Measurements from ENCODE around the gene SERPINA9. TPM values are rescaled to one million over a fixed set of nuclear protein-coding genes. Genes with fewer than 3 reads are reported as not detected.

Gene SERPINA9
- total and polyA plus RNA-seq, 2 experiments from 2014 or later = 0.31 TPM; not detected in 1

GRCh38 chr14:94427016-94427613 is 48.9 kb downstream of the SERPINA9 start:
- Histone ChIP-seq H3K27me3 (replicated peaks; ENCODE audit: insufficient read depth) (peaks cover 9% of the 10 kb centered on the region; the same call in 1 of the 2 replicates), H3F3A (ENCODE audit: insufficient read depth) (no peaks in the 10 kb centered on the region), H3K4me2 (ENCODE audit: unreplicated experiment) (no peak overlapping the region), H3K27ac (no peak overlapping the region), H3K9ac (no peak overlapping the region), H3K9me3 (ENCODE audit: low read depth) (no peaks in the 10 kb centered on the region), H2AFZ (no peak overlapping the region), H4K20me1 (ENCODE audit: insufficient read depth) (no peaks in the 10 kb centered on the region), H3K4me3 (no peak overlapping the region), H3K79me2 (ENCODE audit: insufficient read depth) (no peaks in the 10 kb centered on the region), H3K9me2 (ENCODE audit: insufficient read depth) (no peaks in the 10 kb centered on the region), H3K36me3 (ENCODE audit: low read depth) (no peaks in the 10 kb centered on the region), H3K4me1 (ENCODE audit: insufficient read depth) (no peaks in the 10 kb centered on the region)
- 63 to 66% methylated on average over 9 of the region's 9 CpGs for WGBS, 2 experiments (ENCODE audit: low coverage in 1 of 2, low lambda C conversion rate in 2 of 2, missing lambda C conversion rate in 2 of 2)
- in situ Hi-C loops (cut with MboI) = no loop called here
- no peak for TF ChIP-seq EZH2phosphoT487 (IDR thresholded peaks at IDR 0.05; ENCODE audit: insufficient read depth, low read depth)
- no peak for TF ChIP-seq EZH2 (IDR thresholded peaks at IDR 0.05; ENCODE audit: insufficient read depth, poor library complexity, severe bottlenecking)
- DNase-seq = no peak

DNA sequence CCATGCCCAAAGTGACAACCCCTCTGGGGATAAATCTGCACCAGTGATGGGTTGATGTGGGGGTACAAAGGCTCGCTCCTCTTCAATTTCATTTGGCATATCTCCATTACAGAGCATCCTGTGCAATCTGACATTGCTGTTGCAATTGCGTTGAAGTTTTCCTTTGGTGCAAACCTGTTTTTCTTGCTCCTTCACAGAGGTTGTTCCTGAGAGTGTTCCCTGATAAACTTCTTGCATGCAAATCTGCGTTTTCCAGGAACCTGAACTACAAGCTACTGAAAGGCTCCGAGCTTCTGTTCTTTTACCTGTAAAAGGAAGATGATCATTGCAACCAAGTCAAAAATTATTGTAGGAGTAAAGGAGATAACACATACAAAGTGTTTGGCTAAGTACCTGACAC is 49.5 kb downstream of the SERPINA9 start:
- no peak overlapping the region for H2AFZ ChIP-seq
- no peaks in the 10 kb centered on the region for H3K9me2 ChIP-seq (ENCODE audit: insufficient read depth)
- no peaks in the 10 kb centered on the region for H3K9me3 ChIP-seq (ENCODE audit: low read depth)
- H3K27me3 ChIP-seq (replicated peaks; ENCODE audit: insufficient read depth) = peaks cover 9% of the 10 kb centered on the region; the same call in 1 of the 2 replicates
- in situ Hi-C loops (cut with MboI) = no loop called here
- no peak for DNase-seq
- H3K79me2 ChIP-seq (ENCODE audit: insufficient read depth) = no peaks in the 10 kb centered on the region
- no peak overlapping the region for H3K4me2 ChIP-seq (ENCODE audit: unreplicated experiment)
- no peak overlapping the region for H3K27ac ChIP-seq
- H3K36me3 ChIP-seq (ENCODE audit: low read depth) = no peaks in the 10 kb centered on the region
- H3F3A ChIP-seq (ENCODE audit: insufficient read depth) = no peaks in the 10 kb centered on the region
- no peaks in the 10 kb centered on the region for H3K4me1 ChIP-seq (ENCODE audit: insufficient read depth)
- no peaks in the 10 kb centered on the region for H4K20me1 ChIP-seq (ENCODE audit: insufficient read depth)
- H3K4me3 ChIP-seq = no peak overlapping the region
- TF ChIP-seq EZH2phosphoT487 (IDR thresholded peaks at IDR 0.05; ENCODE audit: insufficient read depth, low read depth) (no peak), EZH2 (IDR thresholded peaks at IDR 0.05; ENCODE audit: insufficient read depth, poor library complexity, severe bottlenecking) (no peak)
- H3K9ac ChIP-seq = no peak overlapping the region
- WGBS, 2 experiments (ENCODE audit: low coverage in 1 of 2, low lambda C conversion rate in 2 of 2, missing lambda C conversion rate in 2 of 2) = 53 to 56% methylated on average over 4 of the region's 4 CpGs

GRCh38 chr14:94424371-94424770 is 51.6 kb downstream of the SERPINA9 start:
- Histone ChIP-seq H3K4me1 (ENCODE audit: insufficient read depth) (no peaks in the 10 kb centered on the region), H3K27me3 (replicated peaks; ENCODE audit: insufficient read depth) (peaks cover 9% of the 10 kb centered on the region; the same call in 1 of the 2 replicates), H4K20me1 (ENCODE audit: insufficient read depth) (no peaks in the 10 kb centered on the region), H2AFZ (no peak overlapping the region), H3K4me3 (no peak overlapping the region), H3K9me3 (ENCODE audit: low read depth) (no peaks in the 10 kb centered on the region), H3K79me2 (ENCODE audit: insufficient read depth) (no peaks in the 10 kb centered on the region), H3K9ac (no peak overlapping the region), H3K9me2 (ENCODE audit: insufficient read depth) (no peaks in the 10 kb centered on the region), H3K27ac (no peak overlapping the region), H3F3A (ENCODE audit: insufficient read depth) (no peaks in the 10 kb centered on the region), H3K4me2 (ENCODE audit: unreplicated experiment) (no peak overlapping the region), H3K36me3 (ENCODE audit: low read depth) (no peaks in the 10 kb centered on the region)
- DNase-seq = no peak
- in situ Hi-C loops (cut with MboI) = no loop called here
- 39 to 47% methylated on average over 3 of the region's 3 CpGs for WGBS, 2 experiments (ENCODE audit: low coverage in 1 of 2, low lambda C conversion rate in 2 of 2, missing lambda C conversion rate in 2 of 2)
- TF ChIP-seq EZH2phosphoT487 (IDR thresholded peaks at IDR 0.05; ENCODE audit: insufficient read depth, low read depth) (no peak), EZH2 (IDR thresholded peaks at IDR 0.05; ENCODE audit: insufficient read depth, poor library complexity, severe bottlenecking) (no peak)

DNA sequence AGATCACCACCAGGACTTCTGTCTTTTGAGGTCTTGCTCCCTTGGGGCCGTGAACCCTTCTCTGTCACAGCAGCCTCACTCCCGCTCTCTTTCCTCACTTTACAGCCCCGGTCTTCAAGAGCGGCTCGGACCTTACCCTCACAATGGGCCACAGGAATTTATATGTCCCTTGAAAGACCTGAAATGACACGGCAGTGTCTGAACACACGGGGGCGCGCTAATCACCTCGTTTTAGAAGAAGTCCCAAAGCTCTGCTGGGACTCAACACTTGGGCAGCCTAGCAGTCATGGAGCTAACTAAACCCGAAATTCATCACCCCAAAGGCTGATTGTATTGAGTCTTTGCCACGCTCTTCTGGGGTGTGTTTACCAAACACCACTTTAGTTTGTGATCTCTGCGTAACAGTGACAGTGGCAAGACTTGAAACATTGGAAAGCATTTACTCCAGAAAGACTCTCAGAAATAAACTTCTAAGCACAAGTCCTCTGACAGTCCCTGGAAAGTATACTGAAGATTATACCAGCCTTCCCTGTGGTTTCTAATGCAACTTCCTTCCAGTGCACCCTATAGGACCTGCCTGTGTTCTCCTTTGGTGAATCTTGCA is 52.4 kb downstream of the SERPINA9 start:
- WGBS, 2 experiments (ENCODE audit: low coverage in 1 of 2, low lambda C conversion rate in 2 of 2, missing lambda C conversion rate in 2 of 2) = 6 to 7% methylated on average over 13 of the region's 13 CpGs
- H3K27me3 ChIP-seq (replicated peaks; ENCODE audit: insufficient read depth) = peaks cover 9% of the 10 kb centered on the region; the same call in 1 of the 2 replicates
- no peak overlapping the region for H3K27ac ChIP-seq
- TF ChIP-seq EZH2phosphoT487 (IDR thresholded peaks at IDR 0.05; ENCODE audit: insufficient read depth, low read depth) = no peak
- TF ChIP-seq EZH2 (IDR thresholded peaks at IDR 0.05; ENCODE audit: insufficient read depth, poor library complexity, severe bottlenecking) = no peak
- H3K4me3 ChIP-seq = no peak overlapping the region
- no peaks in the 10 kb centered on the region for H3K36me3 ChIP-seq (ENCODE audit: low read depth)
- peak overlapping the region; percentile 56 for H2AFZ ChIP-seq
- no peaks in the 10 kb centered on the region for H3K79me2 ChIP-seq (ENCODE audit: insufficient read depth)
- H4K20me1 ChIP-seq (ENCODE audit: insufficient read depth) = no peaks in the 10 kb centered on the region
- peak overlapping the region; percentile 24 for H3K4me2 ChIP-seq (ENCODE audit: unreplicated experiment)
- H3F3A ChIP-seq (ENCODE audit: insufficient read depth) = no peaks in the 10 kb centered on the region
- no peaks in the 10 kb centered on the region for H3K9me2 ChIP-seq (ENCODE audit: insufficient read depth)
- in situ Hi-C loops (cut with MboI) = no loop called here
- DNase-seq = peak; percentile 84
- H3K9me3 ChIP-seq (ENCODE audit: low read depth) = no peaks in the 10 kb centered on the region
- no peak overlapping the region for H3K9ac ChIP-seq
- H3K4me1 ChIP-seq (ENCODE audit: insufficient read depth) = no peaks in the 10 kb centered on the region

Measured in GM23248 (cell line).